GM08714 (cell line): ENCODE results near the gene TMEM234.

Experiments
- H3K4me3 ChIP-seq: fragments of 200-500 bp; sonication (Bioruptor generic); 2 replicates; pipeline ENCODE4 v1.5.1; 2014; ENCODE audit warnings: mild to moderate bottlenecking, low read length, inconsistent platforms
- ZNF274 ChIP-seq: IDR thresholded peaks from 2 replicates; pipeline ENCODE4 v1.6.1; 2012; ENCODE audit warnings: mild to moderate bottlenecking, low read depth, low read length

The TMEM234 gene

DNA sequence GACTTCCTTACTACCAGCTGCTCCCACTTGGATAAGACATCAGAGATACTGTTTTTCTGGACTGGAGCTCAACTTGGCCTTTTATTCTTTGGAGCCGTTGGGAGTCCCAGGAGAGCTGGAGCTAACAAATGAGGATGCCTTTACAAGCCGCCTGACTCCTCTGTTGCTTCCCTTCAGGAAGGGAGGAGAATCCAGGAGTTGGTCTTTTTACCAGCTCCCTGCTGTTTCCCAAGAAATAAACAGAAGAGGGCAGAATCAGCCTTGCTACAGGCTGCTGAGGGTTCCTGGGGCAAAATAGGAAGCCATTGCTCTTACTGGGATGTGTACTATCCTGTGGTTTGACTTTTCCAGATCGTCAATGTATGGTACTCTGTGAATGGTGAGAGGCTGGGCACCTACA, 1.5 kb upstream of the TMEM234 start:
- peak overlapping the region; percentile 78; the same call in 1 of the 2 replicates for H3K4me3 ChIP-seq
- TF ChIP-seq ZNF274 = no peak

GRCh38 chr1:32221581-32221979, 573 bp downstream of the TMEM234 start:
- H3K4me3 ChIP-seq = peak overlapping the region; percentile 78
- no peak for TF ChIP-seq ZNF274

DNA sequence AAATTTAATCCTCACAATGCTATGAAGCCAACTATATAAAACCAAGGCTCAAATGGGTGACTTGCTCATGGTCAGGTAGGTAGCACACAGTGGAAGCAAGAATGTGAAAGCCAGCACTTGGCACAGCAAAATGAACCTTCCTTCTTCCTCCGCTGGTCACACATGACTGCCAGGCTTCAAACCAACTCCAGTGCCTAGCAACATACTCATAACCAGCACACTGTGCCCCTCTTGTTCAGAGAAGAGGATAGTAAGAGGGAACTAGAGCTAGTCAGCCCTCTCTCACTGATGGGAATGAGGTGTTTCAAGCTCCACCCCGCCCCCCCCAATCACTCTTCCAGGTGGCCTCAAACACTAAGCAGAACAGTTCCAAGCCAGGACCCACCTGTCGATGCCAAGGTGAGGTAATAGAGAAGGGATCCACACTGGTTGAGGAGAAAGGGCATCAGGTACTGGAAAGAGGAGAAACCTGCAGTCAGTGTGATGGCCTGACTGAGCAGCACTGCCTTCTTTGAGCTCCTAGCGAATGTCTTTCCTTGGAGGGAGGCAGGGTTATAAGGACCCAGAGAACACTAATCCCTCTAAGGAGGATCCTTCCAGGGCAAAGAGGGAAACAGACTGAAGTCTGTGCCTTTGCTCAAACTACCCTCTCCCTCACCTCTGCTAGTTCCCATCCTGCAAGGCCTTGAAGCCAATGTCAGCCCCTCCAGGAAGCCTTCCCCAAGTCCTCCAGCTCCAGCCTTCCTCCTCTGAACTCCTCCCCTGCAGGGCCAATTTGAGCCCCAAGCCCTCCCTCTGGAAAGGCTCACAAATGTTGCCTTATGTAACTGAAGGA, 1.2 kb downstream of the TMEM234 start:
- H3K4me3 ChIP-seq = peak overlapping the region; percentile 78; the same call in 1 of the 2 replicates

DNA sequence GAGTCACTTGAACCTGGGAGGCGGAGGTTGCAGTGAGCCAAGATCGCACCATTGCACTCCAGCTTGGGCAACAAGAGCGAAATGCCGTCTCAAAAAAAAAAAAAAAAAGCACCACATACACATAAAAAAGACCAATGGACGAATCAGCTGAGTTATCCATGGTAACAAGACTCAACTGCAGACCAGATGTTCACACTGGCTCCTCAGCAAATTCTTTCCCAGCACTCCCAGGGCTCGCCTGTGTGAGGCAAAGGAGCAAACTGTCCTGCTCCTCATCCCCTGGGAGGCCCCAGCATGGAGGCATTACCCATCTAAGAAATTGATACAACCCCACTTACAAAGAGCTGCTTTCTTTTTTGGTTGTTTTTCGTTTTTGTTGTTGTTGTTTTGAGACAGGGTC, 3.1 kb downstream of the TMEM234 start:
- no peak for TF ChIP-seq ZNF274
- H3K4me3 ChIP-seq = no peak overlapping the region

More for the DNA sequence above, 1.2 kb downstream of the TMEM234 start:
- no peak for TF ChIP-seq ZNF274

GRCh38 chr1:32216566-32216965, 5.6 kb downstream of the TMEM234 start:
- H3K4me3 ChIP-seq = no peak overlapping the region
- TF ChIP-seq ZNF274 = no peak

DNA sequence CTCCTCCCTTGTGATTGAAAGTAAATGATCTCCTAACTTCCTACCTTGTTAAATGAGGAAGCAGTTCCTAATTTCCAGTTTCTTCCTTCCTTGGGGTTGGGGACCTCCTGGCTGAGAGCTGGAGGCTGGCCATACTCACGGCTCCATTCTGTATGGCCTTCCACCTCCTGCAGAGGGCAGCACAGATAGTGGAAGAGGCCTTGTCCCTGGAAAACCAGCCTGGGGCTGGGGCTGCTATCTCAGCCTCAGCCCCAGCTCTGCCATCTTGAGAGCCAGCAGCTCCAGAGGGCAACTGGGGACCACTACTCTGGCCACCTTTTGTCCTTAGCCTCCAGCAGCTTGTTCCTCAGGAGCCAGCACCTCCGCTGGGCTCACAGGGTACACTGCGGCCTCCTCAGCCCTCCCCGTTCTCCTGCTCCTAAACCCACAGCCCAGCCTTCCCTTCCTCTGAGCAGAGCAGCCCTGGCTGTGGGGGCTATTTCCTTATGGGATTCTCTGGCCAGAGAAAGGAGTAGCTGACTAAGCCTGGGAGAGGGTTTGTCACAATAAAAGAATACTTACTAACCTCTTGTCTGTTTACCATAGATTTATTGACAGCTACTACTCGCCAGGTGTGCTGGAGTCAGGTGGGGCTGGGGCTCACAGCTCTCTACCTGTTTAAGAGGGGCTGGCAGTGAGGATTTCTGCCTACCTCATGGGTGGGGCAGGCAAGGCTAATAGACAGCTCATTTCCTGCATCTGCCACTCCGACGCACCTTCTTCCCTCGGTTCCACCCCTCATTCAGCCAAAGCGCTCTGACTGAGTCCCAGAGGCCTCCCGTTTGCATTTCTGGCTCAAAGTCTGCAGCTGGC, 6.3 kb downstream of the TMEM234 start:
- TF ChIP-seq ZNF274 = no peak
- H3K4me3 ChIP-seq = no peak overlapping the region

GRCh38 chr1:32208891-32209328, 13.2 kb downstream of the TMEM234 start, which contains the start of gene DCDC2B:
Gene DCDC2B (plus strand): TSS chr1:32209089. CDS start chr1:32209094, 5 bp downstream.
- H3K4me3 ChIP-seq = no peak within 1 kb of the TSS
- no peak for TF ChIP-seq ZNF274

DNA sequence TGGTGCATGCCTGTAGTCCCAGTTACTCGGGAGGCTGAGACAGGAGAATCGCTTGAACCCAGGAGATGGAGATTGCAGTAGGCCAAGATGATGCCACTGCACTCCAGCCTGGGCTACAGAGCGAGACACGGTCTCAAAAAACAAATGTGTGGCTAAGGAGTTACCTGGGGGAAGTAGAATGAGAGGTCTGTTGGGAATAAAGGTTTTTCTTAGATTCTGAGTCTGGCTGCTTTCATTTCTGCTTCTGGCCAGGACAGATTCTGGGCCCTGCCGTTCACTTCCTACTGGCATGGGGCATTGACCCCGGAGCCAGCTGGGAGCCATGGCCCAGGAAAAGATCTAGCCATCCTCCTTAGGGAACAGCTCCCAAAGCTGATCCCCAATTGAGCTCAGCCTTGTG, 13.7 kb downstream of the TMEM234 start:
- H3K4me3 ChIP-seq = no peak overlapping the region
- TF ChIP-seq ZNF274 = no peak

GRCh38 chr1:32205401-32206370, 16.5 kb downstream of the TMEM234 start, which contains the start of gene IQCC:
Gene IQCC (plus strand): TSS chr1:32205671. CDS start chr1:32205682, 11 bp downstream.
- H3K4me3 ChIP-seq = peak within 1 kb of the TSS; percentile 72
- no peak for TF ChIP-seq ZNF274

DNA sequence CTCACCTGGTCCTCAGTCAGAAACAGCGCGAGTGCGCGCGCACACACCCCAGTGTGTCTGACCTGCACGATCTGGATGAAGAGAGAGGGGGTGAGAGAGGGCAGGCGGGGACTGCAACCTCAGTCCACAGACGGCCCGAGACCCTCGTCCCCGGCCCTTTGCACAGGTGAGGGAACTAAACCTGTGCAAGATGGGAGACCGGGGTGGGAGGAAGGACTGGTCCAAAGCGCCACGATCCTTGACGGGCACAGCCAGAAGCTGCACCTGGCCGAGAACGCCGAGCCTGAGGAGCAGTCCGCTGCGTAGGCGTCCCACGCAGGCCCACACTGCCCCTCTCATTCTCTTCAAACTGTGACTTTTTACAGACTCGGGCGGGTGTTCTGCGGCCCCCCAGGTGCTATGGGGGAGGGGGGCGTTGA, 17.2 kb downstream of the TMEM234 start:
- no peak for TF ChIP-seq ZNF274
- H3K4me3 ChIP-seq = peak overlapping the region; percentile 72; the same call in 1 of the 2 replicates

DNA sequence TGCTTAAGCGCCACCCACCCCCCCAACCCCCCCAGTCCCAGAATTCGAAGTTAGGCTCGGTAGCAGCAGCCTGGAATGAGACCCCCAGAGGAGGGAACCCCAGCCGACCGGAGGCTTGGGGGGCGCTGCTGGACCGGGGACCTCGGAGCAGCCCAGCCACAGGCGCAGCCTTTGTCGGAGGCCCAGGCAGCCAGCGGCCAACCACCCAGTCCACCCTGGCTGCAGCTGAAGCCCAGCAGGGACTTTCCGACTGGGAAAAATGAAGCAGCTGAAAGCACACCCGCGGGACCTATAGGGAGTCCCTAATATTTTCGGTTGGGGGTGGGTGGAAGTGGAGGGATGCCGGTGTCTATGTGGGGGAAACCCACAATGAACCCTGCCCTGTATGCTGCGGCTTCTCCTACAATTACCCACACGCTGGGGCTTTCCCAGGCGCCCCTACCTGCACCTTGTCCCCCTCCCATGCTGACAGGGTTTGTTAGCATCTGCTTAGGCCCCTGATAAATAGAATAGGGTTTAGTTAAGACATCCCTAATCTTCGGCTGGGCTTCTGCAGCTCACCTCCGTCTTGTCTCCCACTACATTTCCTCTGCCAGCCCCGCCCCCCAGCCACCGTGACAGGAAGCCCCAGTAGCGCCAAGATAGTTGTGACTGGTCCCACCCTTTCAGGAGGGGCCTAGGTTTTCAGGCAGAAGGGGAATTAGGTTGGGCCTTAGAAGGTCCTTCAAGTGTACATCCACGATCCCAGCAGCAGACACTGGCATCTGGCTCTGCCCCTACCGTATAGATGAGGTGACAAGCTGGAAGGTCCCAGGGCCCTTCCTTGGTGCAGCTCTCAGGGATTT, 20.9 kb downstream of the TMEM234 start:
- no peak for TF ChIP-seq ZNF274
- peak overlapping the region; percentile 65 for H3K4me3 ChIP-seq

DNA sequence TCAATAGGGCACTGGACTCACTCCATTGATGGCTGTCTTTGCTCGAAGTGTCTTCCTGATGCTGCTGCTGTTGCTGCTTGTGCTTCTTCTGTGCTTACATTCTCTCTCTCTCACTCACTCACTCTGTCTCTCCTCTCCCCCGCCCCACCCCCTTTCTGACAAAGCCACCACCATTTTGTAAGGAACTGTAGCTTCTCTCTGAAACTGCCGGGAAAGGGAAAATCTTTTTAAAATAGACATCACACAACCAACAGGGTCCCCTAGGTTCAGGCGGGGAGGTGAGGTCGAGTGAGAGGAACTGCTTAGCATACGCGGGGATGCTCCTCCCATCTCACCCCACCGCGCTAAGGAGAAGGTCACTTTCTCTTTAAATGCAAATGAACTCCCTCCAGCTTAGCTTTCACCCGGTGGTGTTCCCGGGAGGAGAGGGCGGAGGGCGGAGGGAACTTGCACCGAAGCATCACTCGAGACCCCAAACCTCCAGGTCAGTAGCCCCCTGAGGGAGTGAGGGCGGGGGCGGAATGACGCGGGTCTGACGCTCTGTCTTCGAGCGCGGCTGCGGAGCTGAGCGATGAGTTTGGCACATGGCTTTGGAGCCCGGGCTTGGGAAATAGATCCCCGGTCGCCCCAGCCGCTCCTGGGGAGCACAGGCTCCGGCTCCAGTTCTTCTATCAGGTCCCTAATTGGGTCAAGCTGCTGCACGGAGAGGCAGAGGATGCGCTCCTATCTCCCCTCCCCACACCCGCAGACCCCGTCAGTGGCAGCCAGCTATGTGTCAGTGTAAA, 21.7 kb downstream of the TMEM234 start, which contains the start of gene CCDC28B:
CCDC28B (plus strand) TSS at position 370 of the 785 bp plus-strand sequence. CDS start 1,341 bp downstream, outside the sequence.
- peak within 1 kb of the TSS; percentile 65 for H3K4me3 ChIP-seq
- TF ChIP-seq ZNF274 = no peak

GRCh38 chr1:32199717-32200072, 22.5 kb downstream of the TMEM234 start:
- H3K4me3 ChIP-seq = peak overlapping the region; percentile 65; the same call in 1 of the 2 replicates
- no peak for TF ChIP-seq ZNF274
